HS-27A (cell line): ENCODE data around the gene CD52.
A peak's percentile ranks its signal among the peaks of the same experiment; 100 is the strongest.
"Not testable (repeated sequence)": the region's sequence is repeated elsewhere in the genome, so short reads cannot be mapped to it uniquely, and the experiment has no call there.

Experiments used
- DNase-seq: peaks from one replicate; pipeline ENCODE4 v3.0.0-alpha.2; 2012; ENCODE audit warnings: low read depth, missing footprints

CD52 gene

DNA sequence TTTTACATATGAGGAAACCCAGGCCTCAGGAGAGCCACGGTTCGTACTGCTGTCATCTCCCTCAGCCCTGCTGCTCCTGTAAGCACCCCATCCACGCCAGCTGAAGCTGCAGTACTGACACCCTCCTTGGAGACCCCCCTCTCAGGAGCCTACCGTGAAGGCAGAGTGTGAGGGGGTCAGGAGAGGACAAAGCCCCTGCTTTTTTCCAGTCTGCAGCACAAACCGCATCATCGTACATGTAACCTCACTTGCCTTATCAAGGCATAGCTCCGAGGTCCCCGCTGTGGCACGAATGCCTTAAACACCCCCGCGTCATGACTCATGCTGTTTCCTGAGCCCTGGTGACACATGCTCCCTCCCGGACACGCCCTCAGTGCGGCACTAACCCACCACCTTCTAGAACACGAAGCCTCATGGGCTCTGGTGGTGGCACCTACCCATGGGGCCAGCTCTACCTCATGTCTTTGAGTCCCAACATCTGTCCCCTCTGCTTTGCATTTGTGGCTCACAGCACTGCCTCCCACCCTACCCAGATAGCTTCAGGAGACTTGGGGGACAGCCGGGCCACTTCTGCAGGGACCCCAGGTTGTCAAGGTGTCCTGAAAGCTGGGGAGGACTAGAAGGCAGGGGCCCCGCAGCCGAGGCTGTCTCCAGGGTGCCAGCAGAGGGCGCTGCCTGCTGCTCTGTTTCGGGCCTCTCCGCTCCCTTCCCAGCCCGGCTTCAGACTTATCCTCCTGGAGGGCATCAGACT is 33.0 kb upstream of the CD52 start:
- peak; percentile 98 for DNase-seq

DNA sequence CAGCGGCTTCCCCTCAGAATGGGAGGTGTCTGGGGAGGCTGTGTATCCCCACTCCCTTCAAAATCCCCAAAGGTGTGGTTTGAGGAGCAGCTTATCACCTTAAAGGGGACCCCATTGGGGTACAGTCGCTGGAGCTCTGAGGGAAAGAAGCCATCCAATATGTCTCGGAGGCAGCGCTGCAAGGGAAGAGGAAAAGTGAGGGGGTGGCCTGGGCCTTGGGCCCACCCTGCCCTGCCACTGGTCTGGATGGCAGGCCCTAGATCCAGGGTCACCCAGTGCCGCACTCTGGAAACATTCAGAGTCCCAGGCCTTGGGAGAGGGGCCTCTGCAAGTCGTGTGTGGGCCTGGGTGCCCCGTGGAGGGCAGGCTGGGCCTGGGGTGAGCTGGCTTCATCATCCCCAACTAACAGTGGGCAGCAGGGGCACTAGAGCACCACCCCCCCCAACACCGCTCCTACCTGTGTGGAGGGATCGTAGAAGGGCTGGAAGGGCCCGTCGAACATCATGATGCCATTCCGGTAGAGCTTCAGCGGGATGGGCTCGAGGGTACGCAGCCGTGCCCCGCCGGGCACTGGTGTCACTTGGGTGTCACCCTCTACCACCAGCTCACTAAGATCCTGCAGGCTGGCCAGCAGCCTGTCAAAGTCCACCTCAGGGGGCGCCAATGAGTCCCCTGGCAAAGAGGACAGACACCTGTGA is 32.2 kb upstream of the CD52 start:
- no peak for DNase-seq

DNA sequence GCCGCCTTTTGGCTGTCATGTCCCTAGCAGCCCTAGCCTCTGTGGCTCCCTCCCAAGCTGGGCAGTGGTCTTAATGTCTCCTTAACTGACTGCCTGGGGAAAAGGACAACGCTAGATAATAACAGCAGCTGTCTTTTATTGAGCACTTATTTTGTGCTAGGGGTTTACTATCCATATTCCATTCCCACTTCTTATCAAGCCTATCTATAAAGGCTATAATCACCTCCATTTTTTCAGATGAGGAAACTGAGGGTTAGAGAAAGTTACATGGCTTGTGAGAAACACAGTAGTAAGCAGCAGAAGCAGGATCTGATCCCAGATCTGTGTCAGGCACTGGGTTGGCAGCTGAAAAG is 31.7 kb upstream of the CD52 start:
- DNase-seq: no peak

DNA sequence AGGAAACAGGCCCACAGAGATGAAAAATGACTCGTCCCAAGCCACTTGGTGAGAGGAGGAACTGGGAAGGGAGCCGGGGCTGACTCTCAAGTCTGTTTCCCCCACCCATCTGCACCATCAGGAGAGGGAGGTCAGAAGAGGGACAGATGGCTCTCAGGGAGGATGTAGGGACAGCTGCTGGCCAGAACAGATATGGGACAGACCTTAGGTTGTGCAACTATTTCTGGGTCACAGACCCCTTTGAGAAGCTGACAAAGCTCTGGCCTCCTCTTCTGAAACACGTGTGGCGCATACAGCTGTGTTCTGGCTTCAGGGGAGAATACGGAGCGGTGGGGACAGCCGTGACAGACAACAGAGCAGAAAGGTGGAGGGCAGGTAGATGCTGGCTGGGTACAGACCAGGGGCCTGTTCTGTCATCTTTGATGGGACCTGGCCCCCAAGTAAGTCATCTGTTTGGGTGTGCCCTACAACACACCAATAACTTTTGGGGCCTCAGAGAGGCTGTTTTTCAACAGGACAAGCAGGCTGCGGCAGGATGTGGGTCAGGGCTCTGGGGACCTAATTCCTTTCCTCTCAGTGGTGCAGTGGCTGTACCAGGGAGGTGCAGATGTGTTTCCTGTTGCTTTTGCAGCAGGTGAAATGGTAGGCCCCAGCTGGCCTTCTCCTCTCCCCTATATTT is 30.6 kb upstream of the CD52 start:
- DNase-seq: no peak

DNA sequence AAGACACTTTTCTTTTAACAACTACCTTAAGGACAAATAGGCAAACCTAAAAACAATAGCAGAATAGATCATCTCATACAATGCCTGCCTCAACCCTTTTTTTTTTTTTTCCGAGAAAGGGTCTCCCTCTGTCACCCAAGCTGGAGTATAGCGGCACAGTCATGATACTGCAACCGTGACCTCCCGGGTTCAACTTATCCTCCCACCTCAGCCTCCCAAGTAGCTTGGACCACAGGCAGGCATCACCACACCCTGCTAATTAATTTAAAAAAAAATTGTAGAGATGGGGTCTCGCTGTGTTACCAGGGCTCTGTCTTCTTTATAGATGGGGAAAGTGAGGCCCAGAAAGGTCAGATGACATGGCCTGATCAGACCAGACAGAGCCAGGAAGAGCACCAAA is 29.9 kb upstream of the CD52 start:
- DNase-seq: no peak

DNA sequence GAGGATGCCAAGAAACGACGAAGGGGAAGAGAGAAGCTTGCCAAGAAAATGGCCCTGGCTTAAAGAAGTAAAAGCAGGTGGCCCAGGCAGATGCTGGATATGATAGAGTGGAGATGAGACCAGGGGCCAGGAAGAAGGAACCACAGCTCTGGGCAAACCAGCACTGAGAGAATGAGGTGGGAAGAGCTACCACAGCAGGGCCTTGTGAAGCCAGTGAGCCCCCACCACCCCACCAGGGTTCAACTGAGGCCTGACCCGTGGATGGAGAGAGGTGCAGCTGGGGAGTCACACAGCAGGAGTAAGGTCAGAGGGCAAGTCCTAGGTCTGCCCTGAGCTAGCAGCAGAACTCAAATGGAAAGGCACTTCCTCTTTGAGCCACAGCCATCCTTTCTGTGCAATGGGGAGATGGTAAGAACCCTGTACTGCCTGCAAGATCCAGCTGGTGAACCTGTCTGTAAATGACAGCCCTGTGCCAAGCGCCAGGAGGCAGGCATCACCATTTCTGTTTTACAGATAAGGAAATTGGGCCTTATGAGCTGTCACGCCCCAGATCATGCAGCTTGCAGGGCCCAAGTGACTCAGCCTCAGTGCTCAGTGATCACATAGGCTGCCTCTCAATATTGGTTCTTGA is 29.3 kb upstream of the CD52 start:
- no peak for DNase-seq

DNA sequence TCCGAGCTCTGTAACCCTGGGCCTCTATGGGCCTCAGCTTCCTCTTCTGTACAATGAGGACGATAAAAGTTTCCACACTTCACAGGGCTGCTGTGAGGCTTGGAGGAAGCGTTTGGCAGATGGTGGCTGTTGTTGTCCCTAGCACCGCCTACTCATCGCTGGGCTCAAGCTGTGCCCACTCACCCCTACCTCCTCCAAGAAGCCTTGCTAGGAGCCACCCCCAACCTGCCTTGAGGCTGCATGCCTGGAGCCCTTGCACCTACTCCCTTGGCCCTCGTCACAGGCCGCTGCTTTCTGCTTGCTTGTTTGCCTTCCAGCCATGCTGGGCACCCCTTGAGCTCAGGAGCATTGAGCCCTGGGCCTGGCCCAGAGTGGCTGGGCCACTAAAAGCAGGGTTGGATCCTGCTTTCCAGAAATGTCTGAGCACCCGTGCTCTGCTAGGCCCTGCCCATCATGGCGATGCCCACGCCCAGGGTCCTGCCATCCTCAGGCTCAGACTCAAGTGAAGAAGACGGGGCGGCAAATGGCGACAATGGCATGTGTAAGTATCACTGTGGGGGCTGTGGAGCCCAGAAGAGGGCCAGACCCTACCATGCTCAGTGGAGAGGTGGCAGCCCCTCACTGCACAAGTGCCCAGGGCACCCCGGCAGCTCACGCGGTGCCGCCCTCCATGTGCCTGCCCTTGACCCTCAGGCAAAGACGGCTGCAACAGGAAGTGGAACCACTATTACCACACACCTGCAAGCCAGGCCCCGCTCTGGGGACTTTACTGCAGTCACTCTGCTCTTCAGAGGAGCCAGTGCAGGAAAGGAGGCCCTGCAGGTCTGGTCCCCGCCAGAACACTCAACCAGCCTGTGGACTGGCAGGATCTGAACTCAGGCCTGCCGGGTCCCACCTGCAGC is 28.3 kb upstream of the CD52 start:
- no peak for DNase-seq

DNA sequence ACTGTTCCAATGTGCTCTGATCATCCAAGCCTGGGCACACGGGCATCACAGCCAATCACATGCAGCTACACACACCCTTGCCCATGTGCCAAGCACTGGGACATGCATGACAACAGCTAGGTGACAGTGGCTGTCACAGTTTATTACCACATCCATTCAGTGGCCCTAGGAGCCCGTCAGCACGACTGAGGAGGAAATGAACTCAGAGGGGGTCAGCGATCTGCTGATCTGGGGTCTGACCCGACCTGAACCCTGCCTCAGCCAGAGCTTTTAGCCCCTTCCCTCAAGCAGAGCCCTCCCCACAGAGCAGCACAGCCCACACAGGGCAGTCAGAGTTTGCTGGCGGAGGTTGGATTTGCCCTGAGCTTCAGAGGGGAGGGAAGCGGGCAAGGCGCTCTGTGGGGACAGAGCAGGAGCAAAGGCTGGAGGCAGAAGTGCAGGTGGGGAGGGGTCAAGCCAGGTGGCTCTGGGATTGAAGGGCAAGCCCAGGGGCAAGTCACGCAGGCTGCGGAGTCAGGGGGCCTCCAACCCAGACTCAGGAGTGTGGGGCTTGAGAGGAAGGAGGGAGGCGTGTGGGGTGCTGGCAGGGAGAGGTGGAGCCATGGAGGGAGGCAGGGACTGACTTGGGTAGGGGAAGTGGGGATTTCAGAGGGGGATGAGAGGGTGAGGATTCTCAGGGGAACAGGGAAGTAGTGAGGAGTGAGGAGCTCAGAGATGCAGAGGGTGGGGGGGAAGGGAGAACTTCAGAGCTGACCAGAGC is 27.5 kb upstream of the CD52 start:
- no peak for DNase-seq

DNA sequence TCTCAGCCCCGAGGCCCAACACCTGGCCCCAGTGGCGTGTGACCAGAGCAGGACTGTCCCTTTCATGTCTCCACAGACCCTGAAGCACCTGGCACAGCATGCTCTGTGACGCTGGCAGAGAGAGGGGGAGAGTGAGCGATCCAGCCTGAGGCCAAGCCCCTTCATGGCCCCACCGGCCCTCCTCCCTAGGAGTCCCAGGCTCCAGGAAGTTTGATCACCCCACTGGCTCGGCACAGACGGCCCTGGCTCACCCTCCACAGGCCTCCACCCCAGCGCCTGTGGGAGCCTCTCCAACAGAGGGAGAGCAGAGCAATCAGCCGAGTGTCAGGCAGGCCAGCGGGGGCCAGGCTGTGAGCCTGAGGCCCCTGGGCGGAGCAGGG is 26.9 kb upstream of the CD52 start:
- DNase-seq: no peak

DNA sequence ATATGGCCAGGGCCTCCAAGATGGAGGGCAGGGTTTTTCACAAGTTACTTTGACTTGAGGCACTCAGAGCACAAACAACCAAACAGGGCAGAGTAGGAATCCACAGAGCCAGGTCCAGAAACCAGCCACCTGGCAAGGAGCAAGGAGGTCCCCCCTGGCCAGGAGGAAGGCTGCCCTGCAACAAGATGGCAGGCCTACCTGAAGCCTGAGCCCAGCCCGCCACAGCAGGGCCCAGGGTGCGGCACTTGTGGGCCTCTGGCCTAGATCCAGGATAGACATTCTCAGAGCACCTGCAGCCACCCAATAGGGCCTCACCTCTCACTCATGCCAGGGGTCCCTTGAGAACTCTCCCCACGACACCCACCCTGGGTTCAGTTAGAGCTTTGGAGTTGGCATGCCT is 26.3 kb upstream of the CD52 start:
- no peak for DNase-seq

DNA sequence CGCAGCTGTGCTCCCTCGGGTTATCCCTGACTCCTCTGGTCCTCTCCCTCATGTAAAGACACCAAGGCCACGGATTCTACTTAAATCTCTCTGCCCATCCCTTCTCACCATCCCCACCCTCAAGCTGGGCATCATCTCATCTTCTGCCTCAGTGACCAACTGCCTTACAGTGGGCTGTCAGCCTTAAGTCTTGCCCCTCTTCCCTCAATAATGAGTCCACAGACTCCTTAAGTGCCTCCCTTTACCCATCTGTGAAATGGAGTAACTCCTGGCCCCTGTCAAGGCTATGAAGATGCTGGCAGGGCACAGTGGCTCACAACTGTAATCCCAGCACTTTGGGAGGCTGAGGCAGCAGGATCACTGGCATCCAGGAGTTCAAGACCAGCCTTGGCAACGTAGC is 25.8 kb upstream of the CD52 start:
- DNase-seq: no peak

DNA sequence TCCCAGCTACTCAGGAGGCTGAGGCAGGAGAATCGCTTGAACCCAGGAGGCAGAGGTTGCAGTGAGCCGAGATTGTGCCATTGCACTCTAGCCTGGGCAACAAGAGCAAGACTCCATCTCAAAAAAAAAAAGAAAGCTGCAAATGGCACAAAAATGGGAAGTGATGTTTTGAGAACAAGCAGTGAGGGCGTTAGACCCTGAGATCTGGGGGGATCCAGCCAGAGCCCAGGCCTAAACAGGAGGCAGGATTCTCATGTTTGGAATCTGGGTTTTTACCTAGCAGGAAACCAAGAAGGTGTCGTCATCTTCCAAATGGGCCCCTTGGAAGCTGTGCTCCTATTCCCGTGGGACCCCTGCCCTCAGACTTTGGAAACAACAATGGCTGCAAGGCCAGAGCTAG is 25.0 kb upstream of the CD52 start:
- DNase-seq: not testable (repeated sequence)

DNA sequence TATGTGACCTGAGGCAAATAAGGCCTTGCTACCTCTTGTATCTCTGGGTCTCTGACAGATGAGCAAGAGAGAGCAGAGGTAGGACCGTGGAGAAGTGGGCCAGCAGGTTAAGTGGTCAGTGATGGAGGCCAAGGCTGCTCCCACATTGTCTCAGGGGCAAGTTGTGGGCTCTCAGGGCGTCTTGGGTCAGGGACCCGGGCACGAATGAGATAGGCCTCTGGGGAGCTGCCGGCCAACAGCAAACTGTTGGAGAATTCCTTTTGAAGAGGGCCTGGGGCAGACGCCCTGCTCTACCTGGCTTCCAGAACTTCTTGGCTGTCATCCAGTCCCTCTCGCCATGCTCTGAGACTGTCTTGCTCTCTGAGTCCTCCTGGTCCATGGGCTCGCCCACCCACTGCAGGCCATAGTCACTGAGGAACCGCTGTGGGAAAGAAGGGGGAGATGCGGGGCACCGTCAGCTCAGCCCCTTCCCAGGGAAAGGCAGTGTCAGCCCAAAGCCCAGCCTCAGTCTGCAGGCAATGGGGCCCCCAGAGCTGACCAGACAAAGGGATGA is 23.8 kb upstream of the CD52 start:
- no peak for DNase-seq

DNA sequence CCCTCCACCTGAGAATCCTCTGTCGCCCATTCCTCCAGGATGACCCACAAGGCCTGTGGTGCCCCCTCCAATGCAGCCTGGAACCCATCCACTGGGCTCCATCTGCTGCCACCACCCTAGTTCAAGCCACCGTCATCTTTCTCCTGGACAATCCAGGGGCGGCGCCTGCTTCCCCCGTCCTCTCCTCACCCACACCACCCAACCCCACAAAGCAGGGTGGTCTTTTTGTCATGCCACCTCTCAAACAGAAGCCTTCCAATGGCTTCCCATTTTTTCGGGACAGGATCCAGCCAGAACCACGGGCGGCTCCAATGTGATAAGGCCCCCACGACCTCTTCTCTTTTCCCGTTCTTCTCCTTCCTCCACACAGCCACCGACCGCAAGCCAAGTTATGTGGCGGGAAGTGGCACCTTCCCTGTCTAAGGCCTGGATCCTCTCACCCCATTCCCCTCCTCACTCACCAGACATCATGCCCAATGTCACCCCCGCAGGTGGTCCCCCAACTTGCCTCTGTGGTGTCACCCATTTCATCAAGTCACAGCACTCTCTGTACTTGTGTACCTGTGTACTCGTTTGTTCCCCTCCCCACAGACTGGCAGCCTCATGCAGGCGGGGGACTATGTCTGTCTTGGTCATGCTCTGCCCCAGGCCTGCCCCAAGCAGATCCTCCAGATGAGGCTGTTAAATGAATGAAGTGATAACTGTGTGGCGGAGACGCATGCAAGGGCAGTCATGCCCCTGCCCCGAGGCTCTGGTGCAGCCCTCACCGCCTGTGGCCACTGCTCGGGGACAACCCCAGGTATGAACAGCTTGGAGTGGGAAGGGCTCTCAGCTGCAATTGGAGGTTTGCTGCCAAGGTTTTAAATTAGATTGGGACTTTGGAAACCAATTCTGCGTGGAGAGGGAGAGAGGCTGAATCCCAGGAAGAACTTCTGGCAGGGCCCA is 22.3 kb upstream of the CD52 start:
- no peak for DNase-seq

DNA sequence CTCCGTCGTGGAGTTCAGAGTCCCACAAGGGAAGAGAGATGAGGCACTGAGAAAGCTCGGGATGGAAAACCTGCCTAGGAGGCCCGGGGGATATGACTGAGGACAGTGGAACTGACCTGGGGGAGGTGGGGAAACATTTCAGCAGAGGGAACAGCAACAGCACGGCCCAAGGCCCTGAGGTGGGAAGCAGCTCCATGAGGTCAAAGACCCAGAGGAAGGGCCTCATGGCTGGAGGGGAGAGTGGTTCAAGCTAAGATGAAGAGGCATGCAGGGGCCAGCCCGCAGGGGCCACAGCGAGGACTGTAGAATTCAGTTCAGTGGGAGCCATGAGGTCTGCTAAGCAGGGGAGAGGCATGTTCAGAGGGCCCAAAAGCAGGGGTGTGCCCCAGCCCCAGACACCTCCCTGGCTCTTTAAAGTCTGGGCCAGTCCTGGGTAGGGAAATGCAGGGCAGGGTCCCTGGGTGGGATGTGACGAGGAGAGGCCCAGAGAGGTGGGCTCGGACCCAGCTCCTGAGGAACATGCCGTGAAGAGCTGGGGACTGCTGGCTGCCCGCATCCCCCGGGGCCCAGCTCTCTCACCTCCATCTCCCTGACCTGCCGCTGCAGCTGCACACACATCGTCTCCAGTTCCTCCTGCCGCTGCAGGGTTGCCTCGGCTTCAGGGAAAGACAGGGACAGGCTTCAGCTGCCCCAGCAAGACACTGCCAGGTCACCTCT is 21.3 kb upstream of the CD52 start:
- DNase-seq: no peak

DNA sequence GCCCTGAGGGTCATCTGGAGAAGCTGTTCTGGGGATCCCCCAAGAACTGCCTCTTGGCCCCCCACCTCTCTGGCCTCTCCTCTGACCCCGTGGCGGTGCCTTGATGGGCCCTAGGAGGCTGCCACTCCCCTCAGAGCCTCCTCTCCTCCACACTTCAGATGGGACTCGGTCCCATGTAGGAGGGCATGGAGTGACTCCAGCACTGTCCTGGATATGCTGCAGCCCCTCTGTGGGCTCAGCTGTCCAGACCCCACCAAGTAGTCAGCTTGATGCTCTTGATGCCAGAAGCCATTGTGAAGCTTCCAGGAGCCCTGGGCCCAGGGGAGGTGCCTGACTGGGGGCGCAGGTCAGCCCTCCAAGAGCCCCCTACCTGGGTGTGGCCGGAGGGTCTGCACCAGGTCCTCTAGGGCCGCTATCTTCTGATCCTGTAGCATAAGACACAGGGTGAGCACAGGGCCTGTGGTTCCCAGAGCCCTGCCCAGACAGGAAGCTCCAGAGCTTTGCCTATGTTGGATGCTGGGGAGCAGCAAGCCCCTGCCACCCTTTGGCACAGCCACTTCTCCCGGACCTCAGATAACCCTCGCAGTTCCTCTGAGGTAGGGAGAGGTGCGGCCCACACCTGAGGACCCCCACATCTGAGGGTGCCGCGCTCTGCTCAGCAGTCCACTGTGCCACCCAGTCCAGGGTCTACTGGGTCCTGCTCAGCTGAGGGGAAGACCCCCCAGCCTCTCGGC is 20.5 kb upstream of the CD52 start:
- no peak for DNase-seq

DNA sequence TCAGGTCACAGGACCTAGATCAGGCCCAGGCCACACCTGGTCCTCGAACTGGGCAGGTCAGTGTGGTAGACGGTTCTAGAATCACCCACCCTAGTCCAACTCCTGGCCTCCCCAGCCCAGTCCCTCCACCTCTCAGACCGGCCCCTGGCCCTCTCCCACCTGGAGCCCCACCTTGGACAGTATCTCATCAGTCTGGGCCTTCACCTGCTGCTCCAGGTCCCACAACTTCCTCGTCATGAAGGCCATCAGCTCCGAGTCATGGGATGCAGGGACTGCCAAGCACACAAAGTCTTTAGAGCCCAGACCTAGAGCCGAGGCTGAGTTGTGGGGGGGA is 20.0 kb upstream of the CD52 start:
- DNase-seq: no peak

DNA sequence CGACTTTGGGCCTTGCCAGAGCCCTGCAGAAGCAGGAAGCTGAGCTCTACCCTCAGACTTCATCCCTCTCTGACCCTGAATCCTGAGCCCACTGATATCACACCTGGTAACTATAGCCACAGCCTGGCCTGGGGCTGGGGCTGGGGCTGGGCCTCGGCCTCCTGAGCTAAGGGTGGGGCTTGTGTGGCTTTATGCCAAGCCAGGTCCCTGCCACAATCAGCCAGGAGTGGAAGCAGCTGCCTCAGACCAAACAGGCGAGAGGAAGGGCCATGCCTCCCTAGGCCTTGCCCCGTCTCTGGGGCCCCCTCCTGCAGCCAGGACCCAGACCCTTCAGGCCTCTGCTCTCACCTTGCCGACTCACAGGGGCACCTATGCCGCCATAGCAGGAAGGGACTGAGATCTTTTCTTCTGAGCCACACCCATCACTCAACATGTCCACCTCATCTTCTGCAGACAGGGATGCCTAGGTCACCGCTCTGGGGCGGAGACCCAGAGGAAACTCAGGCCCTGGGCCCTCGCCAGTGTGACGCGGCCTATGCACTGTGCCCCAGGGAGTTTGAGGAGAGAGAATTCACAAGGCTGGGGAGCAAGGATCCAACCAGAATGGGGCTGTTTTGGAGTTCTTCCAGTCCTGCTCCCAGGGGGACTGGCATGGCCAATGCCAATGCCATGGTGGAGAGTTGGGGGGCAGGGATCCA is 17.0 kb upstream of the CD52 start:
- no peak for DNase-seq
